HG03095 (cell line): ENCODE results near the gene PHEX.

Experiments
- ATAC-seq: cut with Tn5 transposase; IDR thresholded peaks from one replicate; pipeline ENCODE4 v1.9.1; 2021; ENCODE audit warnings: moderate library complexity; ENCODE audit not compliant: unreplicated experiment

PHEX gene

GRCh38 chrX:22097012-22097694, 65.0 kb downstream of the PHEX start:
- no peak for ATAC-seq

GRCh38 chrX:22105231-22105630, 73.1 kb downstream of the PHEX start:
- no peak for ATAC-seq

- ATAC-seq = no peak
Measured at GRCh38 chrX:22105971-22106370, 73.8 kb downstream of the PHEX start.

- no peak for ATAC-seq
Measured at GRCh38 chrX:22109442-22109841, 77.3 kb downstream of the PHEX start.

GRCh38 chrX:22110729-22111494, 78.8 kb downstream of the PHEX start:
- no peak for ATAC-seq

GRCh38 chrX:22116605-22117546, 84.8 kb downstream of the PHEX start:
- no peak for ATAC-seq

GRCh38 chrX:22117633-22118032, 85.5 kb downstream of the PHEX start:
- ATAC-seq = no peak

- ATAC-seq = no peak
Measured at GRCh38 chrX:22118161-22118830, 86.2 kb downstream of the PHEX start.

- no peak for ATAC-seq
Measured at GRCh38 chrX:22121161-22121560, 89.0 kb downstream of the PHEX start.

- ATAC-seq = no peak
Measured at GRCh38 chrX:22122510-22122909, 90.4 kb downstream of the PHEX start.

- ATAC-seq = no peak
Measured at GRCh38 chrX:22124098-22124497, 92.0 kb downstream of the PHEX start.

GRCh38 chrX:22125481-22125880, 93.4 kb downstream of the PHEX start:
- no peak for ATAC-seq

GRCh38 chrX:22126327-22126726, 94.2 kb downstream of the PHEX start:
- no peak for ATAC-seq

- no peak for ATAC-seq
Measured at GRCh38 chrX:22128961-22129360, 96.8 kb downstream of the PHEX start.

- ATAC-seq = no peak
Measured at GRCh38 chrX:22134681-22135080, 102.6 kb downstream of the PHEX start.

- no peak for ATAC-seq
Measured at GRCh38 chrX:22135171-22135711, 103.1 kb downstream of the PHEX start.

- peak; percentile 56 for ATAC-seq
Measured at GRCh38 chrX:22135994-22136684, 104.0 kb downstream of the PHEX start.

GRCh38 chrX:22136711-22137110, 104.6 kb downstream of the PHEX start:
- ATAC-seq = no peak

GRCh38 chrX:22139822-22140221, 107.7 kb downstream of the PHEX start:
- ATAC-seq = no peak
